SIG-M5 treated with dmso at 0.1 percent for 504 hours (cell line): ENCODE data around the gene TMEM52.

Source experiments
- DNase-seq: peaks from one replicate; lab custom pipeline; 2025; ENCODE audit not compliant: unreplicated experiment; lab: John Stamatoyannopoulos, UW

Gene TMEM52

DNA sequence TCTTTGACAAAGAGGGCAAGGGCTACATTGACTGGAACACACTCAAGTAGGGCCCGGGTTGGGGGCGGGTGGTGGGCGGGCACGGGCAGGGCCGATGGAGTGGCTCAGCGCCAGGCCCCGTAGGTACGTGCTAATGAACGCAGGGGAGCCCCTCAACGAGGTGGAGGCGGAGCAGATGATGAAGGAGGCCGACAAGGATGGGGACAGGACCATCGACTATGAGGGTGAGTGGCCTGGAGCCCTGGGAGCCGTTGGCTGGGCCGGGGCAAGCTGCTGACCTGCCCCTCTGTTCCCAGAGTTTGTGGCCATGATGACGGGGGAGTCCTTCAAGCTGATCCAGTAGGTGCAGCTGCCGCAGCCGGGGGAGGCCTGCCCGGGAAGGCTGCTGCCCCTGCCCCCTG lies 2.2 kb downstream of the TMEM52 start:
- DNase-seq: no peak

DNA sequence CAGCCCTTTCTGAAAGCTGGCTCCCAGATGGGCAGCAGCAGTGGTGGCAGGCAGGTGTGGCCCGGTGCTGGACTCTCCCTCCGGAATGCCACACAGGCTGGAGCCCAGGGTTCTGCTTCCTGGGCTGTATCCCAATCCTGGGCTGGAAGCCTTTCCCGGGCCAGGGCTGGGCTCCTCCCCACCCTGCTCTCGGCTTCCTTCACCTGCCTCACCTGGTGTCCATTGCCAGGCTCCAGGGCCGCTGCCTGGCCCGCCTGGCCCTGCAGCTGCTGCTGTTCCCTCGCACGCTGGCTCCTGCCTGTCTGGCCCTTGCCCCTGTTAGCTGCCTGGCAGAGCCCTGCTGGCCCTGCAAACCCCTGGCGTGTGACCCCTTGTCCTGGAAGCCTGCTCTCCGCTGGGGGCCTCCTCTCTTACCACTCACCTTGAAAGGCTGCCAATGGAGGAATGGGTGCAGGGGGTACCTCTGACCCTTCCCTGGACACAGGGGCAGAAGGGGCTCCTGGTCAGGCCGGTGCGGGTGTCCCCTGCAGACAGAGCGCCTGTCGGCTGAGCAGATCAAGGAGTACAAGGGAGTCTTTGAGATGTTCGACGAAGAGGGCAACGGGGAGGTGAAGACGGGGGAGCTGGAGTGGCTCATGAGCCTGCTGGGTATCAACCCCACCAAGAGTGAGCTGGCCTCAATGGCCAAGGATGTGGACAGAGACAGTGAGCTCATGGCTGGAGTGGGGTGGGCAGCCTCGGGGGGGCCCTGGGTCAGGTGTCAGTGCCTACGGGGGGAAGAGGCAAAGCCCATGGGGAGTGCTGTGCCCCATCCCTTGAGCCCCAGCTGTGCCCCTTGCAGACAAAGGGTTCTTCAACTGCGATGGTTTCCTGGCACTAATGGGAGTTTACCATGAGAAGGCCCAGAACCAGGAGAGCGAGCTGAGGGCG lies 2.9 kb downstream of the TMEM52 start:
- DNase-seq: no peak

DNA sequence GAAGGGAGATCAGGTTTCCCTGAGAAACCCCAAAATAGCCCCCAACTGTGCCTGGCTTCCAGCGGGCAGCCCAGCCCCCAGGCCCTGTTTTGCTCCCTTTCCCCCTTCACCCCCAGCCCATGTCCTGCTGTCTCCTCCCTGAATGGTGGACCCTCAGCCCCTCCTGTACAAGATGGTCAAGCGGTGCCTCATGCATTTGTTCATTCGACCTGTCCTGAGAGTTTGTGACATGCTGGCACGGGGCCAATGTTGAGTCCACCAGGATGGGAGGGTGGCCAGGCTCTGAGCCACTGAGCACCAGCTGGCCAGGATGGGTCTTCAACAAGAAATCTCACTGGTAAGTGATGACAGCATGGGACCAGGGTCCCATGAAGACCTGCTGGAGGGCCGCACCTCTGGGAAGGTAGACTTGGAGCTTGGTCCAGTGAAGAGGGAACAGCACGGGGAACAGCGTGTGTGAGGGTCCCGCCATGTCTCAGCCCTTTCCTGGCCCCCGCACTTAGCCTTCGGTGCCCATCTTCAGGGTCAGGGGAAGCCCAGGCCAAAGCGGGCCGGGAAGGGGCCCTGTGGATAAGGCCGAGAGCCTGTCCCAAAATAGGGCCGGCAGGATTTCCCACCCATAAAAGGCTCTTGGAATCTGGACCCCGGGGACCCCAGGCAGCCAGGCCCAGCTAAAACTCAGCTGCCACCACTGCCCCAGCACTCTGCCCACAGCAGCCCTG lies 3.9 kb downstream of the TMEM52 start, which contains the start of gene CALML6:
CALML6 (plus strand) TSS at position 290 of the 722 bp plus-strand sequence; CDS start at position 311, 21 bp downstream.
- no peak for DNase-seq

DNA sequence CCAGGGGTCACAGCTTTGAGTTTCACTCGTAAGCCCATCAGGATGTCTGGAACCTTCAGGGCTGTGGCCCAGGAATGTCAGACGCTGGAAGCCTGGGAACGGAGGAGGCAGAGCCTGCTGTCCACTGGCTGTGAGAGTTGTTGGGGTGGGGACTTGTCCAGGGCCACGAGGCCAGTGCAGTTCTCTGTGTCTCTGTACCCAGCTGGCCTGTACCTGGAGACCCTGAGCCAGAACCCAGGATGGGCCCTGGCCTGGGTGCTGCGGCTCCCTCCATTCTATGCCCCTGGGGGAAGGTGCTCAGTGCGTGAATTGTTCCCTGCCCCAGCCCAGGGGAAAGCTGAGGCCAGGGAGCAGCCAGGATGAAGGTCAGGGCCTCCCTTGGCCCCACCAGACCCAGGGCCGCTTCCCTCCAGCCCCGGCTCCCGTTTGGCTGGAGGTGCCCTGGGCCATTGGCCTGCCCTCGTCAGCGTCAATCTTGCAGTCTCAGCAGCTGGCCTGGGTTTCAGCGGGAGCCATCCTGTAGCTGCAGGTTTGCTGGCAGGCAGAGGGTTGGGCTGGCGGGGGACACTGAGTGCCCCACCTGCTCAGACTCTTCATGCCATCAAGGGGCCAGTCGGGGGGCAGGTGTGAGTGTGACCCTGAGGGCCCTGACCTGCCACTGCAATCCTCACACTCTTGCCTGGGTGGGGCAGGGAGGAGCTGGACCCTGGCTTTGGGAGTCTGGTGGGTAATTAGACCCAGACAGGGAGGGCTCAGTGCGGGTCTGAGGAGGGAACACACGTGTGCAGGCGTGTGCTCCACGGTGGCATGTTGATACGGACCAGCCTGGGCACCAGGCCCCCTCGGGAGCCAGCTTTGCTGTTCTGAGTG lies 4.7 kb downstream of the TMEM52 start:
- no peak for DNase-seq

DNA sequence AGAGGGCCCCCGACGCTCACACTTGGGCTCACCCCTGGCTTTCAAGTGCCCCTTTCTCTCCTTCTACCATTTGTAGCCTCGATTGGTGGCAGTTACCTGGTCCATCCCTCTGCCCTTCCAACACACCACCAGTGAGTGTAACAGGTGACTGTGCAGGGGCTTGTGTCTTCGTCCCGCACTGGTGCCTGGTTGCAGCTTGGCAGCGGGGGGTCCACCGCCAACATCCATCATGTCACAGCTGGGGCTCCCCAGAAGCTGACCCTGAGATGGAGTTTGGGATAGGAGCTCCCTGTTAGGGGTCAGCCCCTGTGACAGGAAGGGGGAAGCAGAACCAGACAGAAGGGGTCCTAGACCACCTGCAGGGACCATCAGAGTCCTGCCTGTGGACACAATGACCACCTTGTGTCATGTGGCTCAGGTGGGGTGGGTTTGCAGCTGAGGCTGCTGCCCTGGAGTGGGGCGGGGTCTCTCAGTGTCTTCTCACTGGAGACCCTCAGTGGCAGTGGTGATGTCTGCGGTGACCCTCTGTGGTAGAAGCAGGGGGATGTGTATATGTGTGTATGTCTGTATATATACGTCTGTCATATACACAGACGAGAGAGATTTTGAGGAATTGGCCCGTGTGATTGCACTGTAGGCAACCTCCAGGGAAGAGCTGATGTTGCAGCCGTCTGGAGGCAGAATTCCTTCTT lies 7.6 kb downstream of the TMEM52 start:
- no peak for DNase-seq

DNA sequence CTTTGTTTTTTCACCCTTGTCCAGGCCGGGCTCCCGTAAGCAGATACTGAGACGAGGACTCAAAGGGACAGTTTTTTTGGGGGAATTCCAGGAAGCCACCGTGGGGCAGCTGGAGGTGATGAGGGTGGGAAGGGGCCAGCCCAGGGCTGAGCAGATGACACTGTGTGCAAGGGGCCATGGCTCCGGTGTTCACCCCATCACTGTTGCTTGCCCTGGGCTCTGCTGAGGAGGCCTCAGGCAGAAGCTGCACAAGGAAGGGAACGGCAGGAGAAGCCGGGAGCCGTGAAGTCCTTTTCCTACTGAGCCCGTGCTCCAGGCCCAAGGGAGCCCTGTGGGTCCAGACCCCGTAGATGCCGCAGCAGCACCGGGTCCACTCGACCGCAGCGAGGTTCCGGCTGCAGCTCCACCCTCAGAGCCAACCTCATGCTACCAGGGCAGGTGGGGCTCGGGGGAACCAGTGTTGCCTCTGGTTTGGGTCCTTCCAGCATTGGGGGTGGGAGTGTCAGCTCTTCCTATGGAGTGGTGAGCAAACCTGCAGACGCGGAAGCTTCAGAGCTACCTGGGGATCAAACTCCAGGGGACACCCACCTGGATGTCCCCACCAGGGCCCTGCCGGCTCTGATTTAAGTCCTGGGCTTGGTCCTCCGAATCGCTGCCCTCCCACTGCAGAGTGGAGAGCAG lies 8.3 kb downstream of the TMEM52 start:
- DNase-seq: no peak

DNA sequence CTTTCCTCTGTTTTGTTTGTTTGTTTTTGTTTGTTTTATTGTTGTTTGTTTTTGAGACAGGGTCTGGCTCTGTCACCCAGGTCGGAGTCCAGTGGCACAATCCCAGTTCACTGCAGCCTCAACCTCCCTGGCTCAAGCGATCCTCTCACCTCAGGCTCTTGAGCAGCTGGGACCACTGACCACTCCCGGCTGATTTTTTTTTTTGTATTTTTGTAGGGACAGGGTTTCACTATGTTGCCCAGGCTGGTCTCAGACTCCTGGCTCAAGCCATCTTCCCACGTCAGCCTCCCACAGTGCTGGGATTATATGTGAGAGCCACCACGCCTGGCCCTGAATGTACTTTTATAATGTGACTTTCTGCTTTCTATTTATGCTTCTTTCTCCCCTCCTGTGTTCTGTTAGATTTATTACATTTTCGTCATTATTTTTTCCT lies 9.0 kb downstream of the TMEM52 start:
- no peak for DNase-seq

DNA sequence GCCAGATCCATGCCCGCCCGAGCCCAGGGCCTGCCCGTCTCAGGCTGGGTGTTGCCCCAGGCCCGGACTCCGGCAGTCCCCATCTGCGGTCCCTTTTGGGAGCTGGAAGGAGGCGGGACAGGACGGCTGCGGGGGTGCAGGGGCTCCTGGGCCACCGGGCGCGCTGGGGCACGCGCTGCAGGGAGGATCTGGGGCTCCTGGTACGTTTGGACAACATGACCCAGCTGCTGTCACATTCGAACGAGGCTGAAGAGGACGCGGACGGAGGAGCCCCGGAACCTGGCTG lies 10.6 kb downstream of the TMEM52 start:
- no peak for DNase-seq

DNA sequence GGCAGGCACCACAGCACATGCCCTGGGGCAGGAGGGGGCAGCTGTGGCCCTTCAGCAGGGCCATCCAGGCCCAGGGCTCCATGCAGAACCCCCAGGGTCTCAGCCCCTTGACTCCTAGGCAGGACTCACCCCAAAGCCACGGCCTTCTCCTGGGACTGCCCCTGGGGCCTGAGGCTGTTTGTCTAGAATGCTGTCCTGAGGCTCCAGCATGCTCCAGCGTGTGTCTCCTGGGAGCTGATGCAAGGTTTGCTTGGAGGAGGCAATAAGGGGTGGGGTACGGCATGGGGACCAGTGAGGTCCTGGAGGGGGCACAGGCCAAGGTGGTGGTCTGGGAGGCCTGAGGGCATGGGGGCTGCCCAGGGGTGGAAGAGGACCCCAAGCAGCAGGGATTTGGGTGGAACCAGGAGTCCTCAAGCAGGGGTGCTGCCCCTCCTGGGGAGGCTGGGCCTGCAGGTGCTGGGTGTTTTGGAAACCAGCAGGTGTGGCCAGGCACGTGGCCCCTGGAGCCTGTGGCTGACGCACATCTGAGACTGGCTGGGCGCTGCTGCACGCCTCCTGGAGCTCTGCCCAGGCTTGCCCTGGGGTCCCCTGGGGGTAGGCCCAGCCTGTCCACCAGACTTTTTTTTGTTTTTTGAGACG lies 11.9 kb downstream of the TMEM52 start:
- no peak for DNase-seq

DNA sequence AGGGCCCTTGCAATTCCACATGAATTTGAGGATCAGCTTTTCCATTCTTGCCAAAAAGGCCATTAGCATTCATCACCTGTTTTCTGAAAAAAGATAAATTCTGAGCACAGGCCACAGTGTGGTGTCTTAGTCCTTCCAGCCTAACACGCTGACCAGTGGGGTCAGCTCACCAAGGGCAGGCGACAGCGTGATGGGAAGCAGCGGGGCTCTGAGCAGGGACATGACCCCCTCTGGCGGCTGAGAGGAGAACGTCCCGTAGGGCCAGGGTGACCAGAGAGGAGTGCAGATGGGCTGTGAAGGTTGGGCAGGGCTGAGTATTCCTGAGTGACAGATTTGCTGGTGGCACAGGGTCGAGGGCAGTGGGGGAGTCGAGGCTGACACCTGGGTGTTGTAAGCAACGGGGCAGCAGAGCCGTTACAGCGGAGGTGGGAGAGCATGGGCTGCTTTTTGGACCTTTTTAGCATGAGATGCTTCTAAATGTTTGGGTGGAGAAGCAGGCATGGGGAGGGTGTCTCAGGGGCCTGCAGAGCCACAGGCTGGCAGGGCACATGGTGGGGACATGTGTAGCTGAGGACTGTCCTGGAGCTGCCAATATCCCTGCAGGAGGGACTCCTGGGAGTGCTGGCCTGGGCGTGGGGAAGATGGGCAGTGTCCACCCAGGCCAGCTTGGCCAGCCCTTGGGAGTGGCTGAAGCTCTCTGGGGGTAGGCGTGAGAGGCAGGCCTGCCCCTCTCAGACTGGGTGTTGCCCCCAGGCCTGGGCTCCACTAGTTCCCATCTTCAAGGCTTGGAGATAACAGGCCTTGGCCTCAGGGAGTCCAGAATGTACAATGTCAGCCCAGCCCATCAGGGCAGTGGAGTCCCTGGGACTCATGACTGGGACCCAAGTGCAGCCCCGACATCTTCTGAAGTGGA lies 12.6 kb downstream of the TMEM52 start:
- peak; percentile 67 for DNase-seq

DNA sequence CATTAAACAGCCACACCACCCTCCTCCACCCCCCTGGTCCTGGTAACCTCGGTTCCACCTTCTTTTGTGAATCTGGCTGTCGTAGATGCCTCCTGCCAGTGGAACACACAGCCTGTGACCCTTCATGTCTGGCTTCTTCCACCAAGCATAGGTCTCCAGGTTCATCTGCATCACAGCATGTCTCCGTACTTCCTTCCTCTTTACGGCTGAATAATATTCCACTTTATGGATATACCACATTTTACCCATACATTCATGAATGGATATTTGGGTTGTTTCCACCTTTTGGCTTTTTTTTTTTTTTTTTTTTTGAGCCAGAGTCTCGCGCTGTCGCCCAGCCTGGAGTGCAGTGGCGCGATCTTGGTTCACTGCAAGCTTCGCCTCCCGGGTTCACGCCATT lies 15.9 kb downstream of the TMEM52 start:
- no peak for DNase-seq

DNA sequence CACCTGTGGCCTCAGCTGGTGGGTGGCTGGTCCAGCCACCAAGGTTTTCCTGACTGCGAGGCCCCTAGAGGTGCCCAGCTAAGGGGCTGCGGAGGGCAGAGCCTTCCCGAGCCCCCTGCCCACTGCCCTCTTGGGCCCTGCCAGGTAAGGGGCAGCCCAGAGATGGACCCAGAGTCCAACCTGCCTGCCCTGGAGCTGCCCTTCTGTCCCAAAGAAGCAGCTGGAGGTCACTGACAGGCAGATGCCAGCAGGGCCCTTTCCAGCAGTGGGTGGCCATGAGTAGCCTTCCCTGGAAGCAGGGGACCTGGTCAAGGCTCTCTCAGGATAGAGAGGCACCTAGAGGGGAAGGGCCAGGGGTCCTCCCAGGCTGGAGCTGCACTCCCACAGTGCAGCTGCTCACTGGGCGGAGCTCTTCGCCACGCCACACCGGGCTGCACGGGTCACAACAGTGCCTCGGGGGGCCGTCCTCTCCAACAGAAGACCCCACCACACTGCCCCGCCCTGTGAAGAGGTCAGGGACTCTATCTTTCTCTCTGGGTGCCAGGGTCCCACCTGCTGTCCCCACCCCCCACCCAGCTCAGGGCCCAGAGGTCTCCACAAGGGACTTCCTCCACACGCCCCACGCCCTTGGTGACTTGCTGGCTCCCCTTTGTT lies 17.3 kb downstream of the TMEM52 start:
- DNase-seq: no peak

DNA sequence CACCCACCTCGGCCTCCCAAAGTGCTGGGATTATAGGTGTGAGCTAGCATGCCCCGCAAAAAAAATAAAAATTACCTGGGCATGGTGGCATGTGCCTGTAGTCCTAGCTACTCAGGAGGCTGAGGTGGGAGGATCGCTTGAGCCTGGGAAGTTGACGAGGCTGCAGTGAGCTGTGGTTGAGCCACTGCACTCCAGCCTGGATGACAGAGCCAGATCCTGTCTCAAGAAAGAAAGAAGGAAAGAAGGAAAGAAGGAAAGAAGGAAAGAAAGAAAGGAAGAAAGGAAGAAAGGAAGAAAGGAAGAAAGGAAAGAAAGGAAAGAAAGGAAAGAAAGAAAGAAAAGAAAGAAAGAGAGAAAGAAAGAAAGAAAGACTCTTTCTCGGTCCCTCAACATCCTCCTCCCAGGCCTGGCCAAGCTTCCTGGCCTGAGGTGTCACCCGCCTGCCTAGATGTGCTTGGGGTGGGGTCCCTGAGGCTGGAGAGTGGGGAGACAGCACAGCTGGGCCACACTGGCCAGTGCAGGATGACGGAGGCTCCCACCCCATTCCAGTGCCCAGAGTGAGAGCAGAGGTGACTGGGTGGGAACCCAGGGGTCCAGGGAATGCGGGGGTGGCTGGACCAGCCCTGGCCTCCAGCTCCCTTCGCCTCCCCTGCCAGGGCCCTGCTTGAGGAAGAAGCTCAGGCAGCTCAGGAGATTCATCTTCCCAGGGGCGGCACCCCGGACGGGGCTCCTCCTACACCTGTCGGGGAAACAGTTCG lies 18.0 kb downstream of the TMEM52 start:
- no peak for DNase-seq

DNA sequence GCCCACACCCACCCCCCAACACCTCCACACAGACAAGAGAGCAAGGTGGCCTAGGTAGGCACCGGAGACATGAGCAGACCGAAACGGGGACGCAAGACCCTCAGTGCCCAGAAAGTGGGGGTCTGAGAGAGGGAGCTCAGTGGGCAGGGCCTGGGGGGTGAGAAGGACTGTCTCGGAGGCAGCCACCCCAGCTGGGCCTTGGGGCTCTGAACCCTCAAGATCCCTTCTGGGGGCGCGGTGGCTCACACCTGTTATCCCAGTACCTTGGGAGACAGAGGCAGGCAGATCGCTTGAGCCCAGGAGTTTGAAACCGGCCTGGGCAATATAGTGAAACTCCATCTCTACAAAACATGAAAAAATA lies 19.1 kb downstream of the TMEM52 start:
- DNase-seq: no peak

DNA sequence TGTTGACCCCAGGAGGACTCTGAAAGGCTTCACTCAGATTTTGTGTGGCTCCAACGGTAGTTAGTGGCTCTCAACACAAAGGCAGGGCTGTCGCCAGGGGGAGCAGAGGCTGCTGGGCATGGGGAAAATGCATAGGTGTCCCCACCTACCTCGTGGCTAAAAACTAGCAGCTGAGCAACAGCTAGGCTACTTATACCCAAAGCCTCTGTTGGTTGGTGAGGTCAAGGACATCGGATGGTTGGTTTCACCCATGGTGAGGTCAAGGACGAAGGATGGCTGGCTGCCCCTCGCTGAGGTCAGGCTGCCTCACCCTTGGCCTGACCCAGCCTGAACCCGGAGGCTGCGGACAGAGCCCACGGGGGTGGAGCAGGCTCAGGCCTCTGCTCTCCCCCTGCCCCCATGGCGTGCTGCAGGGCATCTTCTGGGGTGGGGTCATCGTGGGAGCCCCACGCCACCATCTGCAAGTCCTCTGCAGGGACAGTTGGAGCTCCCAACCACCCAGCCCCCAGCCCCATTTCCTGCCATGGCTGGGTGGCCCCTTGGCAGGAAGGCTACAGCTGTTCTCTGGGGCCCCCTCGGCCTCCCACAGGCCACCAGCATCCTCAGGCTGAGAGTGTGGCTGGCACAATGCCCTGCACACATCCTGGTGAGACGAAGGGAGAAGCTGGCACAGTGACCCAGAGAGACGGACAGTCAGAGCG lies 19.7 kb downstream of the TMEM52 start:
- no peak for DNase-seq

DNA sequence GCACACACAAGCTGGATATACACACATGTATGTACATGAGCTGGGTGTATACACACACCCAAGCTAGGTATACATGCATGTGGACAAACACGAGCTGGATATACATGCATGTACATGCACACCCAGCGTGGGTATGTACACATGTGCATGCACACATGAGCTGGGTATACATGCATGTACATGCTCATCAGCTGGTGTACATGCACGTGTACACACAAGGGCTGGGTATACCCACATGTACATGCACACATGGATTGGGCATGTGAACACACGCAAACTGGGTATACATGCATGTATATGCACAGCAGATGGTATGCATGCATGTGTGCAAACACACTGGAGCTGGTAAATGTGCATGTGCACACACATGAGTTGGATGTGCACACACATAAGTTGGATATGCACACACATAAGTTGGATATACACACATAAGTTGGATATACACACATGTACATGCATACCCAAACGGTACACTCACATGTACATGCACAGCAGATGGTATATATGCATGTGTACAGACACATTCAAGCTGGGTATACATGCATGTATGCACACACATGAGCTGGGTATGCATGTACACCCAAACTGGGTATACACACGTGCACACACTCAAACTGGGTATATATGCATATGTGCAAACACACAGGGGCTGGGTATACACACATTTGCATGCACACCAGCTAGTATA lies 20.7 kb downstream of the TMEM52 start:
- no peak for DNase-seq
